ENCODE measurements around the gene ERC2. TPM values are rescaled to one million over a fixed set of nuclear protein-coding genes. Genes with fewer than 3 reads are reported as not detected.

ERC2 gene
- total and polyA plus RNA-seq, 12 donors = 0.22 to 4.2 (median 1.7) TPM

DNA sequence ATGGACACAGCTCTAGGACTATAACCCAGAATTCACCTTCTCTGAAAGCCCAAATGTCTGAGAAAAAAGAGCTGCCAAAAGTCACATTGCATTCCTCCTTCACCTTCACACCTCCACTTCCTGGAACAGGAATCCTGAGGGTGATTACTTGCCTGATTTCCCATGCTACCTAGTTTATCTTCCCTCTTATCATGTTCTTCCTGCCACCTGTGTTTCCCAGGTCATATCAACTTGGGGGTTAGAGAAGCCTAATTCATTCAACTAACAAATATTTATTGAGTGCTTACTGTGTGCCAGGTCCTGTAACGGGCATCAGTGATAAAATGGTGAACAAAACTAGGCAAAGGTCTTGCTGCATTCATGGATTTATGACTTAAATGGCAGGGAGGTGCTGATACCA lies 701.5 kb downstream of the ERC2 start:
- no peaks in the 10 kb centered on the region for H3K4me1 ChIP-seq
- H3K27ac ChIP-seq = no peak overlapping the region
- H3K9me3 ChIP-seq = no peaks in the 10 kb centered on the region
- no peak for DNase-seq
- H3K27me3 ChIP-seq = no peaks in the 10 kb centered on the region
- no peak for ATAC-seq
- WGBS, 2 donors = 0 to 3% methylated on average over 1 of the region's 1 CpG
- intact Hi-C loops (cut with DNase I) = no loop called here
- H3K4me3 ChIP-seq = no peak overlapping the region
- TF ChIP-seq, protein P1, sequence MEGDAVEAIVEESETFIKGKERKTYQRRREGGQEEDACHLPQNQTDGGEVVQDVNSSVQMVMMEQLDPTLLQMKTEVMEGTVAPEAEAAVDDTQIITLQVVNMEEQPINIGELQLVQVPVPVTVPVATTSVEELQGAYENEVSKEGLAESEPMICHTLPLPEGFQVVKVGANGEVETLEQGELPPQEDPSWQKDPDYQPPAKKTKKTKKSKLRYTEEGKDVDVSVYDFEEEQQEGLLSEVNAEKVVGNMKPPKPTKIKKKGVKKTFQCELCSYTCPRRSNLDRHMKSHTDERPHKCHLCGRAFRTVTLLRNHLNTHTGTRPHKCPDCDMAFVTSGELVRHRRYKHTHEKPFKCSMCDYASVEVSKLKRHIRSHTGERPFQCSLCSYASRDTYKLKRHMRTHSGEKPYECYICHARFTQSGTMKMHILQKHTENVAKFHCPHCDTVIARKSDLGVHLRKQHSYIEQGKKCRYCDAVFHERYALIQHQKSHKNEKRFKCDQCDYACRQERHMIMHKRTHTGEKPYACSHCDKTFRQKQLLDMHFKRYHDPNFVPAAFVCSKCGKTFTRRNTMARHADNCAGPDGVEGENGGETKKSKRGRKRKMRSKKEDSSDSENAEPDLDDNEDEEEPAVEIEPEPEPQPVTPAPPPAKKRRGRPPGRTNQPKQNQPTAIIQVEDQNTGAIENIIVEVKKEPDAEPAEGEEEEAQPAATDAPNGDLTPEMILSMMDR (IDR thresholded peaks at IDR 0.05) = no peak
- H3K36me3 ChIP-seq = no peaks in the 10 kb centered on the region

- TF ChIP-seq, protein P1 (IDR thresholded peaks at IDR 0.05) = no peak
- Histone ChIP-seq H3K36me3 (no peaks in the 10 kb centered on the region), H3K4me3 (no peak overlapping the region), H3K4me1 (no peaks in the 10 kb centered on the region), H3K9me3 (no peaks in the 10 kb centered on the region), H3K27ac (no peak overlapping the region), H3K27me3 (no peaks in the 10 kb centered on the region)
- no peak for DNase-seq
- intact Hi-C loops (cut with DNase I) = no loop called here
- WGBS, 2 donors = 93 to 95% methylated on average over 7 of the region's 7 CpGs
- no peak for ATAC-seq
These were observed 702.2 kb downstream of the ERC2 start for GRCh38 chr3:55765906-55766701.

GRCh38 chr3:55765398-55765797 lies 702.9 kb downstream of the ERC2 start:
- intact Hi-C loops (cut with DNase I) = no loop called here
- H3K9me3 ChIP-seq = no peaks in the 10 kb centered on the region
- ATAC-seq = no peak

GRCh38 chr3:55756976-55757375 lies 711.3 kb downstream of the ERC2 start:
- WGBS, 2 donors = 82 to 88% methylated on average over 2 of the region's 2 CpGs

More at GRCh38 chr3:55765398-55765797, 702.9 kb downstream of the ERC2 start:
- no peaks in the 10 kb centered on the region for H3K36me3 ChIP-seq
- TF ChIP-seq, protein P1 (IDR thresholded peaks at IDR 0.05) = no peak
- WGBS, 2 donors = 69 to 78% methylated on average over 7 of the region's 7 CpGs
- DNase-seq = no peak
- H3K4me3 ChIP-seq = no peak overlapping the region
- no peaks in the 10 kb centered on the region for H3K4me1 ChIP-seq
- no peaks in the 10 kb centered on the region for H3K27me3 ChIP-seq
- H3K27ac ChIP-seq = no peak overlapping the region

More at GRCh38 chr3:55756976-55757375, 711.3 kb downstream of the ERC2 start:
- H3K27ac ChIP-seq = no peak overlapping the region
- TF ChIP-seq, protein P1 (IDR thresholded peaks at IDR 0.05) = no peak
- H3K4me1 ChIP-seq = no peaks in the 10 kb centered on the region
- H3K9me3 ChIP-seq = no peaks in the 10 kb centered on the region
- ATAC-seq (no peak), DNase-seq (no peak)
- intact Hi-C loops (cut with DNase I) = no loop called here
- no peaks in the 10 kb centered on the region for H3K36me3 ChIP-seq
- H3K4me3 ChIP-seq = no peak overlapping the region
- peaks cover 0 to 7% (median 0%) of the 10 kb centered on the region in 7 donors for H3K27me3 ChIP-seq

Measured in heart right ventricle (tissue), 16 donors.